ENCODE data around the gene KLHL9.

The KLHL9 gene

GRCh38 chr9:21305213-21305612 lies 30.0 kb downstream of the KLHL9 start, which contains the start of gene IFNA5:
IFNA5 (minus strand) TSS chr9:21305313; CDS start chr9:21305256, 57 bp downstream.
- H4K8ac ChIP-seq (ENCODE audit: low read length), result no peak within 1 kb of the TSS
- H3K4me1 ChIP-seq (ENCODE audit: control insufficient read depth, insufficient read depth, low read depth, low read length), result no peaks in the 10 kb centered on the region
- H3K9ac ChIP-seq (ENCODE audit: low read length), result no peak within 1 kb of the TSS
- DNase-seq, result no peak
- no peak within 1 kb of the TSS for H3K4me2 ChIP-seq (ENCODE audit: low read length, poor library complexity, severe bottlenecking)
- H2AFZ ChIP-seq (ENCODE audit: low read depth, low read length), result no peak within 1 kb of the TSS
- no peaks in the 10 kb centered on the region for H3K79me1 ChIP-seq (replicated peaks; ENCODE audit: low read length, poor library complexity, severe bottlenecking)
- no peak within 1 kb of the TSS for H2AK5ac ChIP-seq (ENCODE audit: low read length, severe bottlenecking)
- no peak within 1 kb of the TSS for H2BK120ac ChIP-seq (ENCODE audit: low read depth, low read length)
- H3K27ac ChIP-seq (ENCODE audit: low read length, poor library complexity, severe bottlenecking), result no peak within 1 kb of the TSS
- no peak within 1 kb of the TSS for H4K91ac ChIP-seq (ENCODE audit: low read length)
- H3K27me3 ChIP-seq (ENCODE audit: control insufficient read depth in 1 of 2, insufficient read depth in 1 of 2, low read length in 2 of 2), result no peaks in the 10 kb centered on the region
- H2BK12ac ChIP-seq (ENCODE audit: low read length in 2 of 2), result no peak within 1 kb of the TSS
- H3K23ac ChIP-seq (ENCODE audit: low read length in 2 of 2), result no peak within 1 kb of the TSS
- no peak within 1 kb of the TSS for H2BK15ac ChIP-seq (ENCODE audit: low read depth, poor library complexity, severe bottlenecking)
- H2BK5ac ChIP-seq (ENCODE audit: low read depth, low read length, poor library complexity, severe bottlenecking), result no peak within 1 kb of the TSS
- H3K4me3 ChIP-seq (ENCODE audit: insufficient read depth in 1 of 2, low read depth in 1 of 2, low read length in 2 of 2), result no peak within 1 kb of the TSS
- H3K14ac ChIP-seq (ENCODE audit: low read length in 2 of 2), result no peak within 1 kb of the TSS
- no peak within 1 kb of the TSS for H3K4ac ChIP-seq (ENCODE audit: low read depth in 1 of 2, low read length in 2 of 2)
- no peaks in the 10 kb centered on the region for H3K36me3 ChIP-seq (ENCODE audit: control insufficient read depth in 1 of 2, insufficient read depth in 2 of 2, low read depth in 1 of 2, low read length in 2 of 2)
- WGBS, result no CpG with 5 or more reads among the region's 2 CpGs
- no peak within 1 kb of the TSS for H3K18ac ChIP-seq (ENCODE audit: low read depth in 1 of 2, low read length in 2 of 2)
- no peaks in the 10 kb centered on the region for H3K9me3 ChIP-seq (ENCODE audit: control insufficient read depth, low read length)

GRCh38 chr9:21295992-21296391 lies 39.2 kb downstream of the KLHL9 start:
- Histone ChIP-seq H3K14ac (ENCODE audit: low read length in 2 of 2) (no peak overlapping the region), H3K18ac (ENCODE audit: low read depth in 1 of 2, low read length in 2 of 2) (no peak overlapping the region), H2BK15ac (ENCODE audit: low read depth, poor library complexity, severe bottlenecking) (no peak overlapping the region), H2AK5ac (ENCODE audit: low read length, severe bottlenecking) (no peak overlapping the region), H3K79me1 (replicated peaks; ENCODE audit: low read length, poor library complexity, severe bottlenecking) (no peaks in the 10 kb centered on the region), H4K91ac (ENCODE audit: low read length) (peak overlapping the region; percentile 39), H2AFZ (ENCODE audit: low read depth, low read length) (no peak overlapping the region), H3K27ac (ENCODE audit: low read length, poor library complexity, severe bottlenecking) (no peak overlapping the region), H4K8ac (ENCODE audit: low read length) (no peak overlapping the region), H2BK5ac (ENCODE audit: low read depth, low read length, poor library complexity, severe bottlenecking) (no peak overlapping the region), H3K27me3 (ENCODE audit: control insufficient read depth in 1 of 2, insufficient read depth in 1 of 2, low read length in 2 of 2) (peaks cover 5% of the 10 kb centered on the region in 2 experiments), H3K4me3 (ENCODE audit: insufficient read depth in 1 of 2, low read depth in 1 of 2, low read length in 2 of 2) (no peak overlapping the region), H3K9ac (ENCODE audit: low read length) (no peak overlapping the region), H3K23ac (ENCODE audit: low read length in 2 of 2) (no peak overlapping the region), H3K9me3 (ENCODE audit: control insufficient read depth, low read length) (no peaks in the 10 kb centered on the region), H2BK12ac (ENCODE audit: low read length in 2 of 2) (no peak overlapping the region), H3K36me3 (ENCODE audit: control insufficient read depth in 1 of 2, insufficient read depth in 2 of 2, low read depth in 1 of 2, low read length in 2 of 2) (no peaks in the 10 kb centered on the region), H3K4me2 (ENCODE audit: low read length, poor library complexity, severe bottlenecking) (no peak overlapping the region), H3K4me1 (ENCODE audit: control insufficient read depth, insufficient read depth, low read depth, low read length) (peaks cover 2% of the 10 kb centered on the region), H3K4ac (ENCODE audit: low read depth in 1 of 2, low read length in 2 of 2) (no peak overlapping the region), H2BK120ac (ENCODE audit: low read depth, low read length) (no peak overlapping the region)
- 83% methylated on average over 1 of the region's 1 CpG for WGBS
- no peak for DNase-seq

- Histone ChIP-seq H2AFZ (ENCODE audit: low read depth, low read length) (no peak overlapping the region), H2BK5ac (ENCODE audit: low read depth, low read length, poor library complexity, severe bottlenecking) (no peak overlapping the region), H4K91ac (ENCODE audit: low read length) (no peak overlapping the region), H3K27ac (ENCODE audit: low read length, poor library complexity, severe bottlenecking) (no peak overlapping the region), H3K14ac (ENCODE audit: low read length in 2 of 2) (no peak overlapping the region), H3K9ac (ENCODE audit: low read length) (no peak overlapping the region), H3K36me3 (ENCODE audit: control insufficient read depth in 1 of 2, insufficient read depth in 2 of 2, low read depth in 1 of 2, low read length in 2 of 2) (no peaks in the 10 kb centered on the region), H3K4me3 (ENCODE audit: insufficient read depth in 1 of 2, low read depth in 1 of 2, low read length in 2 of 2) (no peak overlapping the region), H2BK120ac (ENCODE audit: low read depth, low read length) (no peak overlapping the region), H2AK5ac (ENCODE audit: low read length, severe bottlenecking) (no peak overlapping the region), H3K79me1 (replicated peaks; ENCODE audit: low read length, poor library complexity, severe bottlenecking) (no peaks in the 10 kb centered on the region), H4K8ac (ENCODE audit: low read length) (no peak overlapping the region), H3K9me3 (ENCODE audit: control insufficient read depth, low read length) (no peaks in the 10 kb centered on the region), H3K4me2 (ENCODE audit: low read length, poor library complexity, severe bottlenecking) (no peak overlapping the region), H3K23ac (ENCODE audit: low read length in 2 of 2) (no peak overlapping the region), H2BK12ac (ENCODE audit: low read length in 2 of 2) (no peak overlapping the region), H3K27me3 (ENCODE audit: control insufficient read depth in 1 of 2, insufficient read depth in 1 of 2, low read length in 2 of 2) (peaks cover 5% of the 10 kb centered on the region in 2 experiments), H3K4me1 (ENCODE audit: control insufficient read depth, insufficient read depth, low read depth, low read length) (peaks cover 2% of the 10 kb centered on the region), H2BK15ac (ENCODE audit: low read depth, poor library complexity, severe bottlenecking) (no peak overlapping the region), H3K4ac (ENCODE audit: low read depth in 1 of 2, low read length in 2 of 2) (no peak overlapping the region), H3K18ac (ENCODE audit: low read depth in 1 of 2, low read length in 2 of 2) (no peak overlapping the region)
- no peak for DNase-seq
- 75% methylated on average over 5 of the region's 6 CpGs for WGBS
Measured at GRCh38 chr9:21294904-21295538, 40.2 kb downstream of the KLHL9 start.

GRCh38 chr9:21294364-21294774 lies 40.8 kb downstream of the KLHL9 start:
- Histone ChIP-seq H3K4me2 (ENCODE audit: low read length, poor library complexity, severe bottlenecking) (no peak overlapping the region), H3K27ac (ENCODE audit: low read length, poor library complexity, severe bottlenecking) (no peak overlapping the region), H3K79me1 (replicated peaks; ENCODE audit: low read length, poor library complexity, severe bottlenecking) (no peaks in the 10 kb centered on the region), H3K9ac (ENCODE audit: low read length) (no peak overlapping the region), H2BK120ac (ENCODE audit: low read depth, low read length) (no peak overlapping the region), H2BK5ac (ENCODE audit: low read depth, low read length, poor library complexity, severe bottlenecking) (no peak overlapping the region), H2BK15ac (ENCODE audit: low read depth, poor library complexity, severe bottlenecking) (no peak overlapping the region), H3K4me3 (ENCODE audit: insufficient read depth in 1 of 2, low read depth in 1 of 2, low read length in 2 of 2) (no peak overlapping the region), H4K8ac (ENCODE audit: low read length) (no peak overlapping the region), H3K14ac (ENCODE audit: low read length in 2 of 2) (no peak overlapping the region), H3K4ac (ENCODE audit: low read depth in 1 of 2, low read length in 2 of 2) (no peak overlapping the region), H3K23ac (ENCODE audit: low read length in 2 of 2) (no peak overlapping the region), H3K18ac (ENCODE audit: low read depth in 1 of 2, low read length in 2 of 2) (no peak overlapping the region), H2BK12ac (ENCODE audit: low read length in 2 of 2) (no peak overlapping the region), H3K36me3 (ENCODE audit: control insufficient read depth in 1 of 2, insufficient read depth in 2 of 2, low read depth in 1 of 2, low read length in 2 of 2) (no peaks in the 10 kb centered on the region), H3K27me3 (ENCODE audit: control insufficient read depth in 1 of 2, insufficient read depth in 1 of 2, low read length in 2 of 2) (peaks cover 8 to 9% of the 10 kb centered on the region in 2 experiments), H2AFZ (ENCODE audit: low read depth, low read length) (no peak overlapping the region), H4K91ac (ENCODE audit: low read length) (no peak overlapping the region), H2AK5ac (ENCODE audit: low read length, severe bottlenecking) (no peak overlapping the region), H3K4me1 (ENCODE audit: control insufficient read depth, insufficient read depth, low read depth, low read length) (peaks cover 2% of the 10 kb centered on the region), H3K9me3 (ENCODE audit: control insufficient read depth, low read length) (no peaks in the 10 kb centered on the region)
- WGBS, result 75% methylated on average over 1 of the region's 1 CpG
- peak; percentile 6 for DNase-seq

Data from mesenchymal stem cell (in vitro differentiated cells and primary cell).